GM12878 (cell line): ENCODE results near the gene REPS1. TPM values are rescaled to one million over a fixed set of nuclear protein-coding genes. Genes with fewer than 3 reads are reported as not detected.

Source experiments
- ASH2L ChIP-seq: fragments of 300-600, 200-600 bp; sonication (generic); IDR thresholded peaks from 2 replicates; pipeline ENCODE4 v1.6.1; 2017; ENCODE audit warnings: low read depth, mild to moderate bottlenecking, borderline replicate concordance
- ATF7 ChIP-seq: fragments of 450-650 bp; IDR thresholded peaks from 2 replicates; pipeline ENCODE4 v1.6.1; 2016; ENCODE audit warnings: low read depth, mild to moderate bottlenecking
- CBX3 ChIP-seq: fragments of 200-600 bp; sonication (generic); IDR thresholded peaks from 2 replicates; pipeline ENCODE4 v1.6.1; 2016; ENCODE audit warnings: low read depth, borderline replicate concordance
- CHD1 ChIP-seq: IDR thresholded peaks from 2 replicates; pipeline ENCODE4 v1.6.1; 2012; ENCODE audit warnings: low read depth, low read length, improper control_type of control experiment
- CHD4 ChIP-seq: fragments of 200-600 bp; sonication (generic); IDR thresholded peaks from 2 replicates; pipeline ENCODE4 v1.6.1; 2016; ENCODE audit warnings: mild to moderate bottlenecking
- CREM ChIP-seq: IDR thresholded peaks from 2 replicates; pipeline ENCODE4 v1.6.1; 2014; ENCODE audit warnings: antibody characterized with exemption, low read depth
- E4F1 ChIP-seq: fragments of 450-650 bp; IDR thresholded peaks from 2 replicates; pipeline ENCODE4 v1.6.1; 2018; ENCODE audit warnings: borderline replicate concordance, mild to moderate bottlenecking; ENCODE audit not compliant: partially characterized antibody
- EP300 ChIP-seq, 2 experiments: fragments of 150-350 bp in 1 of 2; IDR thresholded peaks; 2 replicates each; pipeline ENCODE4 v1.6.1; 2011 to 2012; ENCODE audit warnings: low read depth in 2 of 2, low read length in 2 of 2, borderline replicate concordance in 1 of 2, improper control_type of control experiment in 1 of 2, inconsistent platforms in 1 of 2; ENCODE audit not compliant: control insufficient read depth in 1 of 2
- ESRRA ChIP-seq: IDR thresholded peaks from 2 replicates; pipeline ENCODE4 v1.6.1; 2012; ENCODE audit warnings: mild to moderate bottlenecking, low read length, improper control_type of control experiment
- GATAD2B ChIP-seq: fragments of 450-650 bp; conservative IDR thresholded peaks from 2 replicates; pipeline ENCODE4 v1.6.1; 2017; ENCODE audit warnings: low read depth, mild to moderate bottlenecking, moderate library complexity
- MEF2A ChIP-seq: IDR thresholded peaks from 2 replicates; pipeline ENCODE4 v1.6.1; 2011; ENCODE audit warnings: low read depth, mild to moderate bottlenecking, low read length, moderate library complexity; ENCODE audit not compliant: insufficient read depth
- MYB ChIP-seq: fragments of 150-350 bp; IDR thresholded peaks from 2 replicates; pipeline ENCODE4 v1.6.1; 2014; ENCODE audit warnings: mild to moderate bottlenecking, low read depth, low read length, borderline replicate concordance
- PBX3 ChIP-seq: IDR thresholded peaks from 2 replicates; pipeline ENCODE4 v1.6.1; 2011; ENCODE audit warnings: mild to moderate bottlenecking, low read depth, low read length, moderate library complexity; ENCODE audit not compliant: insufficient replicate concordance
- POLR2AphosphoS2 ChIP-seq: IDR thresholded peaks from 2 replicates; pipeline ENCODE4 v1.6.1; 2011; ENCODE audit warnings: low read depth, mild to moderate bottlenecking, low read length, improper control_type of control experiment, moderate library complexity
- POLR2AphosphoS5 ChIP-seq: IDR thresholded peaks from 2 replicates; pipeline ENCODE4 v1.6.1; 2011; ENCODE audit warnings: mild to moderate bottlenecking, low read length, inconsistent platforms
- RAD21 ChIP-seq: IDR thresholded peaks from 2 replicates; pipeline ENCODE4 v1.6.1; 2011; ENCODE audit warnings: mild to moderate bottlenecking, low read depth, low read length, moderate library complexity; ENCODE audit not compliant: insufficient read depth
- RCOR1 ChIP-seq: conservative IDR thresholded peaks from 2 replicates; pipeline ENCODE4 v1.6.1; 2012; ENCODE audit warnings: low read depth, low read length, improper control_type of control experiment
- RELB ChIP-seq: fragments of 450-650 bp; IDR thresholded peaks from 2 replicates; pipeline ENCODE4 v1.6.1; 2017; ENCODE audit warnings: low read depth, mild to moderate bottlenecking, moderate library complexity
- USF1 ChIP-seq: IDR thresholded peaks from 2 replicates; pipeline ENCODE4 v1.6.1; 2011; ENCODE audit warnings: borderline replicate concordance, low read depth, mild to moderate bottlenecking, moderate library complexity, mixed read lengths, low read length; ENCODE audit not compliant: insufficient read depth; ENCODE audit errors: extremely low read length
- ZBED1 ChIP-seq: IDR thresholded peaks from 2 replicates; pipeline ENCODE4 v1.6.1; 2016; ENCODE audit warnings: borderline replicate concordance
- ZNF24 ChIP-seq: fragments of 450-650 bp; IDR thresholded peaks from 2 replicates; pipeline ENCODE4 v1.6.1; 2017; ENCODE audit warnings: antibody characterized with exemption, mild to moderate bottlenecking
- ZNF384 ChIP-seq: IDR thresholded peaks from 2 replicates; pipeline ENCODE4 v1.6.1; 2012; ENCODE audit warnings: low read depth, mild to moderate bottlenecking, low read length, improper control_type of control experiment, borderline replicate concordance
- ZZZ3 ChIP-seq: IDR thresholded peaks from 2 replicates; pipeline ENCODE4 v1.6.1; 2011; ENCODE audit warnings: low read depth; ENCODE audit not compliant: control insufficient read depth, insufficient read length
- polyA plus RNA-seq, 11 experiments: library from polyadenylated mRNA; depleted of rRNA in 4 of 11; unstranded in 6 of 11; stranded (reverse) in 5 of 11; fragments of >200 nt; fragmentation: Nextera tagmentation in 4 of 11; fragmentation: Illumina TruSeq in 1 of 11; extraction: Ambion mirVana in 4 of 11; extraction: Trizol in 1 of 11; gene quantifications; 1 replicate in 1 of 11; 2 replicates in 10 of 11; pipeline versions ENCODE4 v1.2.1 to v1.2.3, GENCODE V29; 2011 to 2016; ENCODE audit warnings: inconsistent platforms in 2 of 11, missing spikeins in 2 of 11, low read depth in 1 of 11
- total RNA-seq, 4 experiments: library from RNA; depleted of rRNA in 3 of 4; stranded (reverse); fragments of >200 nt in 3 of 4; fragmentation: Illumina TruSeq in 1 of 4; extraction: Trizol in 1 of 4; gene quantifications; 2 replicates each; pipeline versions ENCODE4 v1.2.1 to v1.2.3, GENCODE V29; 2013 to 2021

REPS1 gene
- total and polyA plus RNA-seq, 10 of the 15 experiments (the other 5 are each of a cell fraction or from before 2014, with no cell fraction given), result 13.7 to 59.3 (median 31.7) TPM

- TF ChIP-seq E4F1 (no peak), POLR2AphosphoS5 (peak; percentile 88), ZZZ3 (no peak), POLR2AphosphoS2 (0 out of 2 replicates have a peak, but pooled peaks have one; percentile 26), CBX3 (no peak), ATF7 (peak; percentile 46; the same call in 1 of the 2 replicates), ASH2L (peak; percentile 23; the same call in 1 of the 2 replicates), MYB (no peak), EP300 (IDR thresholded peaks at IDR 0.05; ENCODE audit: borderline replicate concordance in 1 of 2, control insufficient read depth in 1 of 2, low read depth in 2 of 2, low read length in 2 of 2) (no peak), RAD21 (0 out of 2 replicates have a peak, but pooled peaks have one; percentile 8), CHD1 (0 out of 2 replicates have a peak, but pooled peaks have one; percentile 75), ZNF384 (no peak; the same call in 1 of the 2 replicates), ZBED1 (no peak), PBX3 (no peak), CREM (peak; percentile 26; the same call in 1 of the 2 replicates), CHD4 (no peak), GATAD2B (peak; percentile 93), ESRRA (no peak), MEF2A (0 out of 2 replicates have a peak, but pooled peaks have one; percentile 4), ZNF24 (no peak), RCOR1 (no peak), USF1 (peak; percentile 91), RELB (peak; percentile 58; the same call in 1 of the 2 replicates)
These were observed 40.8 kb upstream of the REPS1 start, which contains the start of gene ABRACL (continued) for GRCh38 chr6:139028658-139029469.
